ENCODE results near the gene SETBP1. TPM values are rescaled to one million over a fixed set of nuclear protein-coding genes. Genes with fewer than 3 reads are reported as not detected.

SETBP1 gene
- 0.41 to 0.70 TPM (median 0.58 TPM) in 5 replicates for total RNA-seq (2022; extraction: Qiagen RNA extraction; ENCODE audit: low read depth)

GRCh38 chr18:44680273-44681075 is at the start of gene SETBP1:
SETBP1 (plus strand) TSS chr18:44680888; CDS start chr18:44701347, 20,459 bp downstream.

Measured in A549 treated with RU486 at 1 μM for 4 hours (cell line).